ENCODE data around the gene LRFN2. TPM values are rescaled to one million over a fixed set of nuclear protein-coding genes. Genes with fewer than 3 reads are reported as not detected.

The LRFN2 gene
- total RNA-seq, 1 donor from 2014 or later: 0.20 TPM

GRCh38 chr6:40479706-40480105 is 107.5 kb downstream of the LRFN2 start:
- intact Hi-C loops (cut with micrococcal nuclease): no loop called here

- intact Hi-C loops (cut with micrococcal nuclease): no loop called here
These were observed 109.7 kb downstream of the LRFN2 start for GRCh38 chr6:40477246-40478126.

GRCh38 chr6:40476673-40477072 is 110.5 kb downstream of the LRFN2 start:
- intact Hi-C loops (cut with micrococcal nuclease): no loop called here

DNA sequence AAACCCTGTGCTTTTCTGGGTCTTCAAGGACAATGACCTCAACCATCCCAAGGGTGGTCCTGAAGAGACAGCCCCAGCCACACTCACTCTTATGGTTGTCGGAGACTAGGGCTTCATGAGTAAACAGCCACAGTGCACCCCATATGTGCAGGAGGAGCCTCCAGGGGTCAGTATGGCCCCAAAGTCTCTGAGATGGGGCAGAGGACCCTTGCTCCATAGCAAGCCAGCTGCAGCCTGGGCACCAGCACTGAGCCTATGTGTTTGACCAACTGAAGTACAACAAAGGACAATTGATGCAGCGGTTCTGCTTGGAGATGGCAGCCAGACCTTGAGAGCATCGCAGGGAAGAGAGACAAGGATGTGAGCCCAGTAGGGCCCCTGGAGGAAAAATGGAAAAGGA is 112.2 kb downstream of the LRFN2 start:
- intact Hi-C loops (cut with micrococcal nuclease): no loop called here

DNA sequence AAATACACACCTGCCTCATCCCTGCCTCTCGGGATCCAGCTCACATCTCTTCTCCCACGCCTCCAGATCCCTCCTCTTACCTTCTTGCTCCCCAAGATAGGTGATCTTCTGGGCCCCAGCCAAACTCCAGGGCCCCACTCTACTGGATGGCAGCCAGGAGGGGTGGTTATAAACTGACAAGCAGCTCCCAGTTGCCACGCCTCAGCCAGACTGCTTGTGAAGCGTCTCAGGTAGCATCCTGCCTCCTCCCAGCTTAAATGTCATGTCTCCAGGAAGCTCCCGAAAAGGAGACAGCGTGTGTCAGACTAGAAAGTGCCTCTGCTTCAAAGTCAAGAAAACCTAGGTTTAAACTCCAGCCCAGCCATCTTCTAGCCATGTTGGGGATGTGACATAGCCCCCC is 114.1 kb downstream of the LRFN2 start:
- intact Hi-C loops (cut with micrococcal nuclease): no loop called here

- intact Hi-C loops (cut with micrococcal nuclease): no loop called here
These were observed 114.8 kb downstream of the LRFN2 start for GRCh38 chr6:40472353-40472752.

DNA sequence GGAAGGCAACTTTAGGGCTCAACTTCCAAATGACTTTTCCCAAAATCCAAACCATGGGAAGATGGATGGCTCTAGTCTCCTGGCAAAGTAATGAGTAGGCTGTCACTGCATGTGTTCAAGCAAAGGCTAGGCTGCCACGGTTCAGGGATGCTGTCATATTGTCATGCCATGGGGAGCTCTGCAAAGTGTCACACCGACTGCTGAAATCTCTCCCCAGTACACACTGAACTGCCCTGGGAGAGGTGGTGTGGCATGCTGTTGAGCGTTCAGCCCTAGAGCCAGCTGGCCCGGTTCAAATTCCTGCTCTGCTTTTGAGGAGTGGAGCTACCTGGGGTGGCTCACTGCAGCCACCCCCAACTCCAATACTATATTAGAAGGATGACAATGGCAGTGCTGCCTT is 115.9 kb downstream of the LRFN2 start:
- intact Hi-C loops (cut with micrococcal nuclease): no loop called here

- intact Hi-C loops (cut with micrococcal nuclease): no loop called here
These were observed 117.8 kb downstream of the LRFN2 start for GRCh38 chr6:40469323-40469722.

GRCh38 chr6:40466986-40467539 is 120.1 kb downstream of the LRFN2 start:
- intact Hi-C loops (cut with micrococcal nuclease): no loop called here

- intact Hi-C loops (cut with micrococcal nuclease): no loop called here
These were observed 125.5 kb downstream of the LRFN2 start for GRCh38 chr6:40461643-40462042.

DNA sequence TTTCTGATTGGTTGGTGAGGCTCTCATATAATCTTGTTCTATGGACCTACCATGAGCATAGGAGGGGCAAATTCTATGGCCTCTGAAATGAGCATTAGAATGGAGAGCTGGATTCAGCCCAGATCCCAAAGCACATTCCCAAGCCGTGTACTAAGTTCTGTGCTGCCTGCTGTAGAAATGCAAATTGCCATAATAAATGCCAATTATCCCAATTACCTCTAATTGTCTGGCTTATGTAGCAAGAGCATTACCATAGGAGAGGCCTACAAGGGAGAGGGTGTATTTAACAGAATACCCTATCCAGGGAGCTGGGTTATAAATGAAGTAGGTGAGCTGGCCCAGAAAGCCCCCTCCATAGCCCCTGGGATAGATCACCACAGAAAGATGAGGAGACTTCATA is 126.8 kb downstream of the LRFN2 start:
- intact Hi-C loops (cut with micrococcal nuclease): no loop called here

- intact Hi-C loops (cut with micrococcal nuclease): no loop called here
These were observed 129.9 kb downstream of the LRFN2 start for GRCh38 chr6:40457261-40457660.

DNA sequence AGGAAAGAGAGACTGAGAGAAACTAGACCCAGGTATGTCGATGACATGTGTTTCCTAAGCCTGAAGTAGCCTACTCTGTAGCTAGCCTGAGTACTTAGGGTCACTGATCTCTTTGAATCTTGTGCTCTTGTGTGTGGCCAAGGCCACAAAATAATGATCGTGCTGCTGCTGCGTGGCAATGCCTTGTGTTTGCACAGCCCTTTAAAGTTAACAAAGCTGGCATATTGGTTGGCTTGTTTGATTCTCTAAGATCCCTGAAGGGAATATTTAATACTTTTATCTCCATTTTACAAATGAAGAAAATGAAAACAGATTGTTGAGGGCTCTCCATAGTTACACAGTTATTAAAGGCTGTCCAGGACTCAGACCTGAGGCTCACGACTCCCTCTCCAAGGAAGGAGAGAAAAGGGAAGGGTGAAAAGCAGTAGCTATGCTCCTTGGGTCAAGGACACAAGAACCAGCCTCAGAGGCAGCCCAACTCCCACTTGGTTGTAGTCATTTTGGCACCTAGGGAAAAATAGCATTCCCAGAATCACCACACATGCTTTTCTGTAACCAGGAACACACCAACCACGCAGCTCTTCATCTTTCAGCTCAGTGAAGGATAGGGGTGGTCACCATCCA is 130.7 kb downstream of the LRFN2 start:
- intact Hi-C loops (cut with micrococcal nuclease): no loop called here

DNA sequence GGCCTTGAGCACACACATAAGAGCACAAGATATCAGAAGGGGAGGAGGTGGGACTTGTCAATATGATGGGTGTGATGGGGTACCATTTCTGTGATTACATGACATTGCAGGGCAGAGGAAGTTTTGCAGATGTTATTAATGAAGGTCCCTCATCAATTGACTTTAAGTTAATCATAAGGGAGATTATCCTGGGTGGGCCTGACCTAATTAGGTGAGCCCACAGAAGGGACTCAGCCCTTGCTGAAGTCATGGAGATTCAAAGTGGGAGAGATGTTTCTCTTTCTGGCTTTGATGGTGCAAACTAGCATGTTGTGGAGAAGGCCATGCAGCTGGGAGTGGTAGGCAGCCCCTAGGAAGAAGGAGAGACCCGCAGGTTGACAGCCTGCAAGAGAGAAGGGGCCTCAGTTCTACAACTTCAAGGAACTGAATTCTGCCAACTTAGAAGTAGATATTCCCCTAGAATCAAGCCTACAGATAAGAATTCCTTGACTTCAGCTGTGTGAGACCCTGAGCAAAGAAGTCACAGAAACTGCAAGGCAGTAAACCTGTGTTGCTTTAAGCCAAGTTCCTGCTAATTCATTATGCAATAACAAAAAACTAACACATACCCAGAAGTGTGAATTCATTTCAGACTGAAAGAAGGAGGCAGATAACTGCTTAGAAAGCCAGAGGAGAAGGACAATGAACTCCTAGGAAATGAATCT is 131.3 kb downstream of the LRFN2 start:
- intact Hi-C loops (cut with micrococcal nuclease): no loop called here

DNA sequence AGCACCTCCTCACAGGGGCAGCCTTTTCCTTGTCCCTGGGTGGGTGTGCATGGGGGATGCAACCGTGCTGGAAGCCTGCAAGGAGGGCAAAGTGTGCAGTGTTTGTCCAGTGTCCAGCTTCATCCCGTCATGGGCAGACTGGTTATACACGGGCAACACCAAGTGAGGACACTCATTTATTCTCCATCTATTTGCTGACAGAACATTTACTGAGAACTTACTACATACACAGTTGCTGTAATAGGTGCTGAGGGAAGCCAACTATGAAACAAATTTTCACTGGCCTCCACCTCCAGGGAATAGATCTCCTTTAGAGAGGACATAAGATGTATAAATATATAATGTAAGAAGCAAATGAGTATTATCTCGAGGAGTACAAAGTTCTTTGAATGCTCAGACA is 136.7 kb downstream of the LRFN2 start:
- intact Hi-C loops (cut with micrococcal nuclease): no loop called here

DNA sequence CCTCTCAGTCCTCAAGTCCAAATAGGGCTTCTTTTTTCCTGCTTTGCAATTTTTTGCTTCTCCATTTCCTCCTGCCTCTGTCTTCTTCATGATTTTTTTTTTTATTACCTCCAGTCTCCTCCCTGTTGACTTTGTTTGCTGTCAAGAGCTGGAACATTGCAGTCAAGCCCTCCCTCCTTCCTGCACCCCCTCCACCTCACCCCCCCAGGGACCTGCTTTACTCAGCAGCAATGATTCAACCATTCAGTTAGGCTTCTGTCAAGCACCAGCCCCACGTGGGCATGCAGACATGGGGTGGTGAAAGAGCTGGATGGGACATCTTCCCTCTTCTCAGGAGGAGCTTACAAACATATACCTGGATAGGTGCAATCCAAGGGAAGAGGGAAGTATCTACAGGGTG is 142.4 kb downstream of the LRFN2 start:
- intact Hi-C loops (cut with micrococcal nuclease): no loop called here

GRCh38 chr6:40444312-40444711 is 142.9 kb downstream of the LRFN2 start:
- intact Hi-C loops (cut with micrococcal nuclease): no loop called here

DNA sequence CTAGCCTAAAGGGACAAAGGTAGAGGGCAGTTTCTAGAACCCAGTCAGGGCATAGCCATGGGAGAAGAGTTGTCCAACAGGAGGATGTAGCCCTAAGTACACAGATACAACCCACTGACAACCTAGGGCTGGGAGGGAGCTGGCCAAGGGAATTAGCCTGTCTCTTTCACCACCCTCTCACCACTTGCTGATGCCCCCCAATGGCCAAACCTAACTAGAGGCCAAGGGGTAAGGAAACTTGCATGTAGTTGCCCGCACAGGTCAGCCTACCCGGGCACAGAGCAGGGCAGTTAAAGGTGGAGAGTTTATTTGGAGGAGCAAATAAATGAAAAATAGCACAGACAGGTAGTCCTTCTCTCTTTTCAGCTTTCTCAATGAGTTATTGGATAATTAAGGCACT is 143.3 kb downstream of the LRFN2 start:
- intact Hi-C loops (cut with micrococcal nuclease): no loop called here

DNA sequence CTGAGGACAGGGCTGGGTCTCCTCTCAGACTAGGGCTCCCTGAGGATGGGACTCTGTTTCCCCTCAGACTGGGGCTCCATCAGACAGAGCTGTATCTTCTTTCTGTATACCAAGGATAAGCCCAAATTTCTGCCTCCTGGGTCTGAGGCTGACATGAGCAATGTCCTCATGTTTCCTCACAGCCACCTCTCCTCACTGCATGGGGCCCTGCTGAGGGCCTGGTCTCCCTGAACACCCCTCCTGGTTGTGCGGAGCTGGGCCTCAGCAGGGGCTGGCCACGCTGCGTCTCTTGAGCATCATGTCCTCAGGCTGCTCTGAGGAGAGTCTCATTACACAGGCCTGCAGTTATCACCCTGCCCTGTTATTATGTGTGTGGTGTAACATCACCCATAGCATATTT is 144.6 kb downstream of the LRFN2 start:
- intact Hi-C loops (cut with micrococcal nuclease): no loop called here

DNA sequence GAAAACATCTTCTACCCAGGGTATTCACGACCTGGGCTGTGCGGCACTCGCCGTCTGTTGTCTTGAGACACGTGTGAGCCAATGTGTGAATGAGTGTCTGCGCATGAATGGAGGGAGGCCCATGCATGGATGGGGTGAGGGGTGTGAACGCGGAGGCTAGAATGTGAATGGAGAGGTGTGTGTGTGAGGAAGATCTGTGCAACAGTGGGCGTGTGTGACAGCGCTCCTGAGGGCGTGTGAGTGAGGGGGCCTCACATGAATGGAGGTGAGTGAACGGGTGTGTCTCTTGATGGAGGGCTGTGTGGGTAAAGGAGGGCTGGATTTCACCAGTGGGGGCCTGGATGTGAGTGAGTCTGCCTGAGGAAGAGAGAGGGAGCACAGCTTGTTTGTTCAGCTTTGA is 146.0 kb downstream of the LRFN2 start:
- intact Hi-C loops (cut with micrococcal nuclease): no loop called here

DNA sequence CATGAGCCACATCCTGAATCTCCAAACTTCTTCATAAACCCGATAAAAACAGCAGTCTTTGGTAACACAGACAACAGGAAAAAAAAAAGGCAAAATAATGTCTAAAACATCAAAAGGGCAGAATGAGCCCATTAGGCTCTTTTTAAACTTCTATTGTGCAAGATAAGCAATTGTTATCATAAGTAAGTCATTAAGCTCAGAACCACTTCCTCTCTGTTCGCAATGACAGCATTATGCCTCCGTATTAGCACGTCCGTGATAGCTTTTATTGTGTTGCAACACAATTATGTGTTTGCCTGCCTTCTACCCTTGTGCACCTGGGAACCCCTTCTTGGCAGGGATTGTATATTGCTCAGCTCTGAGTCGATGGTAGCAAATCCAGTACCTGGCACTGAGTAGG is 147.1 kb downstream of the LRFN2 start:
- intact Hi-C loops (cut with micrococcal nuclease): no loop called here
